ENCODE results near the gene ST8SIA2.

Gene ST8SIA2

GRCh38 chr15:92399271-92399950 is 5.7 kb downstream of the ST8SIA2 start:
- DNase-seq: no peak

- DNase-seq: no peak
These were observed 6.9 kb downstream of the ST8SIA2 start for GRCh38 chr15:92400573-92400972.

GRCh38 chr15:92400980-92401787 is 7.5 kb downstream of the ST8SIA2 start:
- DNase-seq: no peak

- no peak for DNase-seq
These were observed 9.1 kb downstream of the ST8SIA2 start for GRCh38 chr15:92402751-92403150.

GRCh38 chr15:92405942-92406341 is 12.3 kb downstream of the ST8SIA2 start:
- DNase-seq: no peak

GRCh38 chr15:92407321-92407720 is 13.6 kb downstream of the ST8SIA2 start:
- DNase-seq: no peak

- no peak for DNase-seq
These were observed 14.2 kb downstream of the ST8SIA2 start for GRCh38 chr15:92407916-92408315.

- DNase-seq: no peak
These were observed 15.3 kb downstream of the ST8SIA2 start for GRCh38 chr15:92409006-92409405.

GRCh38 chr15:92409521-92409920 is 15.8 kb downstream of the ST8SIA2 start:
- DNase-seq: no peak

GRCh38 chr15:92410537-92410936 is 16.9 kb downstream of the ST8SIA2 start:
- no peak for DNase-seq

GRCh38 chr15:92411256-92411655 is 17.6 kb downstream of the ST8SIA2 start:
- DNase-seq: no peak

GRCh38 chr15:92413510-92413909 is 19.8 kb downstream of the ST8SIA2 start:
- no peak for DNase-seq

- DNase-seq: no peak
These were observed 22.1 kb downstream of the ST8SIA2 start for GRCh38 chr15:92415639-92416297.

GRCh38 chr15:92416557-92416956 is 22.9 kb downstream of the ST8SIA2 start:
- DNase-seq: no peak

- no peak for DNase-seq
These were observed 24.0 kb downstream of the ST8SIA2 start for GRCh38 chr15:92417716-92418115.

- no peak for DNase-seq
These were observed 25.2 kb downstream of the ST8SIA2 start for GRCh38 chr15:92418864-92419263.

GRCh38 chr15:92421976-92422375 is 28.3 kb downstream of the ST8SIA2 start:
- DNase-seq: no peak

- DNase-seq: no peak
These were observed 32.0 kb downstream of the ST8SIA2 start for GRCh38 chr15:92425578-92426225.

GRCh38 chr15:92429378-92430068 is 35.8 kb downstream of the ST8SIA2 start:
- DNase-seq: peak in 1 of 2 experiments; percentile 7

GRCh38 chr15:92430069-92430440 is 36.4 kb downstream of the ST8SIA2 start:
- no peak for DNase-seq

GRCh38 chr15:92435145-92435544 is 41.5 kb downstream of the ST8SIA2 start:
- DNase-seq: no peak

GRCh38 chr15:92438471-92438870 is 44.8 kb downstream of the ST8SIA2 start:
- peak in 1 of 2 experiments; percentile 8 for DNase-seq

- no peak for DNase-seq
These were observed 49.7 kb downstream of the ST8SIA2 start for GRCh38 chr15:92443381-92443780.

All from NCI-H446 (cell line).